Esophagus (tissue), 2 donors: Measurements from ENCODE around the gene CDH18. TPM values are rescaled to one million over a fixed set of nuclear protein-coding genes. Genes with fewer than 3 reads are reported as not detected.

ENCODE experiments used
- H3K27ac ChIP-seq, 2 donors: one replicate each; pipeline ENCODE4 v1.5.1; 2013; ENCODE audit warnings: low read depth in 2 of 2, mild to moderate bottlenecking in 2 of 2, inconsistent platforms in 1 of 2, low read length in 1 of 2, moderate library complexity in 1 of 2
- H3K27me3 ChIP-seq, 2 donors: one replicate each; pipeline ENCODE4 v1.6.1; 2013; ENCODE audit warnings: low read length in 2 of 2, control low read depth in 1 of 2, mild to moderate bottlenecking in 1 of 2; ENCODE audit not compliant: insufficient read depth in 2 of 2, control insufficient read depth in 1 of 2
- H3K36me3 ChIP-seq, 2 donors: one replicate each; pipeline ENCODE4 v1.6.1; 2013; ENCODE audit warnings: low read length in 1 of 2; ENCODE audit not compliant: control insufficient read depth in 2 of 2, insufficient read depth in 2 of 2
- H3K4me1 ChIP-seq, 2 donors: one replicate each; pipeline ENCODE4 v1.6.1; 2013; ENCODE audit warnings: low read length in 1 of 2; ENCODE audit not compliant: control insufficient read depth in 2 of 2, insufficient read depth in 2 of 2
- H3K4me3 ChIP-seq, 2 donors: one replicate each; pipeline ENCODE4 v1.5.1; 2013; ENCODE audit warnings: low read length in 2 of 2, mild to moderate bottlenecking in 2 of 2, low read depth in 1 of 2, moderate library complexity in 1 of 2
- H3K9me3 ChIP-seq, 2 donors: one replicate each; pipeline ENCODE4 v1.6.1; 2013; ENCODE audit warnings: mild to moderate bottlenecking in 2 of 2, low read depth in 1 of 2, low read length in 1 of 2, moderate library complexity in 1 of 2; ENCODE audit not compliant: control insufficient read depth in 2 of 2, insufficient read depth in 1 of 2
- WGBS, 2 donors: extraction: QIAGEN DNeasy Blood & Tissue Kit; methylation state at CpG; one replicate each; pipeline ENCODE4 v1.1.7; 2013; 5-methylcytosine and 5-hydroxymethylcytosine counted together
- polyA plus RNA-seq, 2 donors: library from polyadenylated mRNA; stranded (reverse); fragments of 200-250 nt; gene quantifications; one replicate each; pipeline ENCODE4 v1.2.3, GENCODE V29; 2013
- donor health status: healthy with polysubstance abuse.
- donor health status: Bipolar disorder and iron deficiency.

Gene CDH18
- polyA plus RNA-seq, 2 donors = not detected

DNA sequence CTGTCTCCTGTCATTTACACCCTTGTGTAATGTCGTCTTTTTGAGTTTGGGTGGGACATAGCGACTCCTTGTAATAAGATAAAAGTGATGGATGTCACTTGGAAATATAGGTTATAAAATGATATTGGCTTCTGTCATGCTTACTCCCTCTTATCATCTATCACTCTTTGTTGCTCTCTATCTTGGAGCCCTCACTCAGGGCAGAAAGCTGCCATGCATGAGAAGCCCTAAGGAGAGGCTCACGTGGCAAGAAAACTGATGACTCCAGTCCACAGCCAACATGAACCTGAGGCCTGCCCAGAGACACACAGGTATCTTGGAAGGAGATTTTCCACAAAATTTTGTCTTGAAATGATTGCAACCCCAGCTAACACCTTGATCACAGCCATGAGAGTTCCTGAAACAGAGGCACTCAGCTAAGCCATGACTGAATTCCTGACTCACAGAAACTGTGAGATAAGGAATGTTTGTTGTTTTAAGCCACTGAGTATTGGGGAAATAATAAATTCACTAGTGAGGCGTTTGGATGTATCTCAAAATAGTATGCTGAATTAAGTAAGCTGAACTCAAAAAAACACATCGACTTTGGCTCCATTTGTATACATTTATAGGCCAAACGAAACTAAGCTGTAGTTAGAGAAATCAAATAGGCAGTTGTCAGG, 216.7 kb downstream of the CDH18 start:
- H3K27me3 ChIP-seq = no peaks in the 10 kb centered on the region
- no peaks in the 10 kb centered on the region for H3K36me3 ChIP-seq
- 59 to 67% methylated on average over 6 of the region's 6 CpGs for WGBS, 2 donors
- no peaks in the 10 kb centered on the region for H3K4me1 ChIP-seq
- H3K27ac ChIP-seq = no peak overlapping the region
- no peak overlapping the region for H3K4me3 ChIP-seq
- H3K9me3 ChIP-seq = no peaks in the 10 kb centered on the region

GRCh38 chr5:19770396-19770795, 217.6 kb downstream of the CDH18 start:
- no peak overlapping the region for H3K4me3 ChIP-seq
- no peaks in the 10 kb centered on the region for H3K36me3 ChIP-seq
- H3K27ac ChIP-seq = no peak overlapping the region
- H3K27me3 ChIP-seq = no peaks in the 10 kb centered on the region
- H3K9me3 ChIP-seq = no peaks in the 10 kb centered on the region
- no peaks in the 10 kb centered on the region for H3K4me1 ChIP-seq

DNA sequence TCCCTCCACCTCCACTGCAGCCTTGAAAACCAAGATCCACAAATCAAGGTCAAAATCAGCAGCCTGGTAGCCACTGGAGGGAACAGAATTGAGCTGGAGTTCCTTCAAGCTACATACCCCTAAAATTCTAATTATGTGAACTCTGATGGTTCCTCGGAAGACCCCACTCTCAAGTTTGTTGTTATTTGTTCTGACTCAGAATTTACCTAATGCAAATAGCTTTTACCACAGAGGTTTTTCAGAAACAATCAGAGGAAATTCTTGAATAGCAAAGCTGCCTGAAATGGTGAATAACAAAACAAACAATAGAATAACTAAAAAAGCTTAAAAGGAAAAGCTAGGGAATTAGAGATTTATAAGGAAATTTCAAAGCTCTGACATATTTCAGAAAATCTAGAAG, 220.0 kb downstream of the CDH18 start:
- H3K4me3 ChIP-seq = no peak overlapping the region
- no peaks in the 10 kb centered on the region for H3K4me1 ChIP-seq
- H3K27ac ChIP-seq = no peak overlapping the region
- no peaks in the 10 kb centered on the region for H3K36me3 ChIP-seq
- H3K27me3 ChIP-seq = no peaks in the 10 kb centered on the region
- 47 to 55% methylated on average over 1 of the region's 1 CpG for WGBS, 2 donors
- no peaks in the 10 kb centered on the region for H3K9me3 ChIP-seq

GRCh38 chr5:19753579-19753978, 234.4 kb downstream of the CDH18 start:
- 79 to 84% methylated on average over 2 of the region's 2 CpGs for WGBS, 2 donors
- Histone ChIP-seq H3K4me1 (no peaks in the 10 kb centered on the region), H3K36me3 (no peaks in the 10 kb centered on the region), H3K27ac (no peak overlapping the region), H3K9me3 (no peaks in the 10 kb centered on the region), H3K27me3 (no peaks in the 10 kb centered on the region), H3K4me3 (no peak overlapping the region)

DNA sequence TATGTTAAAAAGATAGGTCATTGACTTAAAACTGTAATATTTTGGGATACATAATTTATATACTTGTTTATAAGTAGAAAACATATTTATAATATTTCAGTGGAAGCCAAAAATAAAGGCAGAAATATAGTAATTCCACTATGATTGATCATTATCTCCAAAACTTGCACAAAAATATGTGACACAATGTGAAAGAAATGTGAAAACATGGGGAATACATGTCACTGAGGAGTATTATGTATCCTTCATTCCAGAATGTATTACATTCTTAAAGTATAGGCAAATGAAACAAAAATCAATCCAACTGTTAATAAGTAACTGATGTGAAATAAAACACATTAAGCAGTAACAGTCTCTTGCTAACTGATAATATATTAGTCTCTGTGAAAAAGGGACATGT, 236.7 kb downstream of the CDH18 start:
- no peak overlapping the region for H3K4me3 ChIP-seq

GRCh38 chr5:19745247-19745646, 242.8 kb downstream of the CDH18 start:
- Histone ChIP-seq H3K27me3 (no peaks in the 10 kb centered on the region), H3K4me3 (no peak overlapping the region), H3K4me1 (no peaks in the 10 kb centered on the region), H3K36me3 (no peaks in the 10 kb centered on the region), H3K9me3 (no peaks in the 10 kb centered on the region), H3K27ac (no peak overlapping the region)
- WGBS, 2 donors = 45 to 58% methylated on average over 3 of the region's 3 CpGs

More for the DNA sequence above, 236.7 kb downstream of the CDH18 start:
- Histone ChIP-seq H3K9me3 (no peaks in the 10 kb centered on the region), H3K36me3 (no peaks in the 10 kb centered on the region), H3K27me3 (no peaks in the 10 kb centered on the region), H3K27ac (no peak overlapping the region), H3K4me1 (no peaks in the 10 kb centered on the region)

DNA sequence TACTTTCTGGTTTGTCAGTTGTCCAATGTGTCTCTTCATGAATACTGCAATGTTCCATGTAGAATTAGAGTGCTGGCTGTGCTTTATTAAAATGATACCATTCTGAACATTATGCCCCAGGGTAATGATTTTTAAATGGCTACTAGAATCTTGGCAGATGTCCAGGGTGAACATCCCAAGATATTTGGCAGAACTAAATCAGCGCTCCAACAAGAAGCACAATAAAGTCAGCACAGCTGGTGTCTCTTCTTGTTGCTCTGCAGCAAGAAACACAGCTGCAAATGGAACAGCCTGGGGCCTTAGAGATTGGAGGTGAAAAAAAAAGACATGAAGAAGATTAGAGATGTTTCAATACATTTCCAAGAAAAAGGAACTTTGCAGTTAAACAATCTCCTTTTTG, 248.3 kb downstream of the CDH18 start:
- peaks cover 0 to 3% of the 10 kb centered on the region in 2 donors for H3K4me1 ChIP-seq
- no peak overlapping the region for H3K4me3 ChIP-seq
- no peak overlapping the region for H3K27ac ChIP-seq
- no peaks in the 10 kb centered on the region for H3K27me3 ChIP-seq
- no peaks in the 10 kb centered on the region for H3K36me3 ChIP-seq
- H3K9me3 ChIP-seq = no peaks in the 10 kb centered on the region
- 39 to 59% methylated on average over 1 of the region's 1 CpG for WGBS, 2 donors

DNA sequence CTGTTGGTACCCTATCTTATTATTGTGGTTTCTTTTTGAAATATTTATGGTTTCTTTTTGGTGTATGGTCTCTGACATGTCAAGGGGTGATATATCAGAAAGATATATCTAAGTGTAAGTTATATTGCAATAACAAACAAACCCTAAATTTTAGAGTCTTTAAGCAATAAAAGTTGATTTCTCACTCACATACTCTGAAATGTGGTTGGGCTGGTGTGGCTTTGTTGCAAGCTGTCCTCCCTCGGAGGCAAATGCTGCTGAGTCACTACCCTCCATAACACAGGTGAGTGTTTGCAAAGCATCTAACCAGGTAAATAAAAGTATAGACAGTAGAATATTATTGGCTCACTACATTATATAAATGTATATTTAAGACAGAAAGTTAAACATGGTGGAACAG, 253.2 kb downstream of the CDH18 start:
- Histone ChIP-seq H3K4me3 (no peak overlapping the region), H3K27me3 (no peaks in the 10 kb centered on the region), H3K9me3 (no peaks in the 10 kb centered on the region), H3K27ac (no peak overlapping the region), H3K36me3 (no peaks in the 10 kb centered on the region), H3K4me1 (peaks cover 0 to 3% of the 10 kb centered on the region in 2 donors)
- WGBS, 2 donors = 35 to 44% methylated on average over 1 of the region's 1 CpG

- no peak overlapping the region for H3K4me3 ChIP-seq
- no peaks in the 10 kb centered on the region for H3K4me1 ChIP-seq
- no peaks in the 10 kb centered on the region for H3K36me3 ChIP-seq
- WGBS, 2 donors = 77 to 82% methylated on average over 6 of the region's 6 CpGs
- no peaks in the 10 kb centered on the region for H3K9me3 ChIP-seq
- no peak overlapping the region for H3K27ac ChIP-seq
- no peaks in the 10 kb centered on the region for H3K27me3 ChIP-seq
These were observed 254.1 kb downstream of the CDH18 start for GRCh38 chr5:19733612-19734495.

DNA sequence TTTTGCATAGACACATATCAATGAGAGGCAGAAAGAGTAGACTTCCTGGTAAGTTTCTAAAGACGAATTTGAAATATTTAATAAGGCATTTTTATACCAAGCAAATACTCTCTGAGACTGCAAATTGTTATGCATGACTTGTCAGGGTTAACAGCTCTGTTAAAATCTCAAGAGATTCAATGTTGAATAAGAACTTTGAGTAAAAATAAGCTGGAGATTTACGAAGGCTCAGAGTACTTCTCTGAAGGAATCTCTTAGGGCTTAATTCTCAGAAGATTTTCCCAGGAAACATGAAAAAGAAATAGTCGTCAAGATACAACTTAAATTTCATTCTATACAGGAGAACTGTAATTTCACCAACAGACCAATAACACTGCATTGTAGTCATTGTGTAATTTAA, 259.4 kb downstream of the CDH18 start:
- no peak overlapping the region for H3K27ac ChIP-seq
- H3K9me3 ChIP-seq = peaks cover 0 to 2% of the 10 kb centered on the region in 2 donors
- H3K4me1 ChIP-seq = no peaks in the 10 kb centered on the region
- H3K4me3 ChIP-seq = no peak overlapping the region
- H3K27me3 ChIP-seq = no peaks in the 10 kb centered on the region
- no peaks in the 10 kb centered on the region for H3K36me3 ChIP-seq
- whole genome bisulfite sequencing, 2 donors = 45 to 47% methylated on average over 3 of the region's 3 CpGs
